Right atrium auricular region (tissue), 2 donors: ENCODE measurements around the gene AKT1S1. TPM values are rescaled to one million over a fixed set of nuclear protein-coding genes. Genes with fewer than 3 reads are reported as not detected.

Experiments used
- DNase-seq: peaks from one replicate; pipeline ENCODE4 v3.0.0-alpha.2; 2019; ENCODE audit warnings: low spot score
- H3K27ac ChIP-seq, 2 donors: fragments of 200-600 bp; sonication (generic); 1 replicate in 1 of 2; 2 replicates in 1 of 2; pipeline ENCODE4 v1.5.1; 2016 to 2019
- H3K27me3 ChIP-seq, 2 donors: fragments of 200-600 bp; sonication (generic); one replicate each; pipeline versions ENCODE4 v1.5.1 to v1.6.0; 2017 to 2019
- H3K36me3 ChIP-seq: fragments of 200-600 bp; sonication (generic); one replicate; pipeline ENCODE4 v1.5.1; 2016
- H3K4me1 ChIP-seq, 2 donors: fragments of 200-600 bp; sonication (generic); one replicate each; pipeline versions ENCODE4 v1.5.1 to v1.6.0; 2017 to 2019
- H3K4me3 ChIP-seq, 2 donors: fragments of 200-600 bp; sonication (generic); 1 replicate in 1 of 2; 2 replicates in 1 of 2; pipeline ENCODE4 v1.5.1; 2017 to 2019; ENCODE audit warnings: mild to moderate bottlenecking in 1 of 2, moderate library complexity in 1 of 2
- H3K9me3 ChIP-seq, 2 donors: fragments of 200-600 bp; sonication (generic); one replicate each; pipeline ENCODE4 v1.5.1; 2019
- CTCF ChIP-seq, 2 donors: fragments of 200-600 bp; sonication (generic); IDR thresholded peaks; one replicate each; pipeline ENCODE4 v1.5.1; 2019; ENCODE audit warnings: antibody characterized with exemption in 2 of 2
- total RNA-seq, 2 donors: library from RNA; depleted of rRNA; stranded (reverse); fragments of >200 nt; gene quantifications; one replicate each; pipeline ENCODE4 v1.1.0, GENCODE V29; 2016

The AKT1S1 gene
- total RNA-seq, 2 donors from 2014 or later = 20.6 to 25.8 TPM

DNA sequence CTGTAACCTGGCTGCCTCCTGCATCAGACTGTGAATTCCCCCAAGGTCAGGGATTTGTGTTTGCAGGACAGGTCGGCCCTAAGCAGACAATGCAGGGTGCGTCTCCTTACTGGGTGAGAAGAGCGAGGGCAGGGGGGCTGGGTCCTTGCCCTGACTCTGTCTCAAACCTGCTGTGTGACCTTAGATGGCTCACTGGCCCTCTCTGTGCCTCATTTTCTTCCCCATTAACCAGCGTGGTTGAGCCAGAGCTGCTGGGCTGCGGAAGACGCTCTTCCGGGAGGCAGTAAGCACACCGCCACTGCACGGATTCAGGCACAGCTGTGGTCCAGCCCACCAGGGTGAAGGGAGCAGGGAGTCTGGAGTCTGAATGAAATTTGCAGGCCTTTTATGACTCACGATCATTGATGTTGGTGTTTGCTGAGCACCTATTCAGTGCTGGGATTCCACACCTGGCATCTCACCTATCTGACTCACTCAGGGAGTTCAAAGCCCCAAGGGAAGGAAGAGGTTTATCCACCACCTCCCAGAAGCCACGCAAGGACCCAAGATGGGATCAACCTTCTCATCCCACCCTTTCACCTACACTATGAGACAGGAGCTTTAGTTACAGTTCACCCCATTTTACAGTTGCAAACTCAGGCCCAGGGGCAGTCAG lies 2.5 kb downstream of the AKT1S1 start:
- no peak overlapping the region for H3K27ac ChIP-seq
- H3K4me1 ChIP-seq = peaks cover 0 to 40% of the 10 kb centered on the region in 2 donors
- no peak for TF ChIP-seq CTCF (IDR thresholded peaks at IDR 0.05)
- DNase-seq = no peak
- no peak overlapping the region for H3K4me3 ChIP-seq
- H3K36me3 ChIP-seq = peaks cover 8% of the 10 kb centered on the region
- no peaks in the 10 kb centered on the region for H3K27me3 ChIP-seq
- no peaks in the 10 kb centered on the region for H3K9me3 ChIP-seq

DNA sequence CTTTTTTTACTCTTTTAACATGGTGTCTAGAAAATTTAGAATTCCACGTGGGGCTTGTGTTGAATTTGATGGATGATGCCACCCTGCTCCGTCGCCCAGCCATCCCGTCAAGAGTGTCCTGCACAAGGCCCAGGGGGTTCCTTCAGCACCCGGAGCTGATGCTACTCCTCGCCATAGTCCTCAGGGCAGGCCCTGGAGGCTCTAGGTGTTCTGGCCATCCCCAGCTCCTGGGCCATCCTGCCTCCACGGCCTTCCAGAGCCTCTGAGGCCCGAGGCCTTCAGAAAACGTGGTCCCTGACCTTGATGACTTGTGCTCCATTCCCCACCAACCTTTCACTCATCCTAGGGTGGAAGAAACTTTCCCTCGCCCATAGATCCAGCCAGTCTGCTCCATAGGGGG lies 3.3 kb downstream of the AKT1S1 start:
- H3K27ac ChIP-seq = no peak overlapping the region
- H3K27me3 ChIP-seq = no peaks in the 10 kb centered on the region
- TF ChIP-seq CTCF (IDR thresholded peaks at IDR 0.05) = no peak
- no peak for DNase-seq
- H3K4me1 ChIP-seq = peaks cover 0 to 39% of the 10 kb centered on the region in 2 donors
- H3K36me3 ChIP-seq = peaks cover 8% of the 10 kb centered on the region
- H3K9me3 ChIP-seq = no peaks in the 10 kb centered on the region
- H3K4me3 ChIP-seq = no peak overlapping the region

GRCh38 chr19:49873129-49873521 lies 4.0 kb downstream of the AKT1S1 start:
- peaks cover 8% of the 10 kb centered on the region for H3K36me3 ChIP-seq
- DNase-seq = no peak

DNA sequence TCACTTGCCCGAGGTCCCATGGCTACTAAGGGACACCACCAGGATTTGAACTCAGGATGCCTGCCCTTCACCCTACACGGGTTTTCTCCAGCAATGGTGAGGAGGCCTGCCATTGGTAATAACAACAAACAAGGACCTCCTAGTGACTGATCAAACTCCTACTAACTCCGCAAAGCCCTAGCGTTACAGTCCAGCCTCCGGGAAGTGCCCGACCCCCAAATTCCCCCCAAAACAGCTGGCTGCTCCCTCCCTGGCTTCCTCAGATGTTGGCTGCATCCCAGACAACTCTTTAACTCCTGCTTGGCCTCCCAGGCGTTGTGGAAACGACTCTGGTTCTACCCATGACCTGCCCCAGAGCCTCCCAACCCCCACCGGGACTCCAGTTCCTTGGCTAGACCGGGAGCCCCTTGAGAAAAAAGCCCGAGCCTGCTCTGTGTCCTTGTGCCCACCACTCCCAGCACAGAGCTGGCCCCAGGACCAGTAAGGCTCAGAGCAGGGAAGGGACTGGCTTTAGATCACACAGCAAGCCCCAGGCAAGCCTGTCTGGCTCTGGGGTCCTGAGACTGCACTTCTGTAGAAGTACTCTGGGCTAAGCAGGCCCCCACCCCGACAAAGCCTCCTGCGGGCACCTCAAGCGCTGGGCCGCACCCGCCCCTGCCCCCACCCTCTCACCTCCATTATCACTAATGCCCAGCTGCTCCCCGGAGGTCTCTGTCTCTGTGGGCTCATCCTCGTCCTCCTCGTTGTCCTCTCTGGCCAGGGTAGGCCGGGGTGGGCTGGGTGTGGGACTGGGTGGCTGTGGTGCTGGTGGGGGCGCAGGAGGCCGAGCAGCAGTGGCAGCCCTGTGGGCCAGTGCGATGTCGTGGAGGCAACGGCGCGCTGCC lies 4.7 kb downstream of the AKT1S1 start:
- no peak for DNase-seq
- no peak overlapping the region for H3K27ac ChIP-seq
- H3K4me1 ChIP-seq = peaks cover 0 to 43% of the 10 kb centered on the region in 2 donors
- H3K9me3 ChIP-seq = no peaks in the 10 kb centered on the region
- H3K27me3 ChIP-seq = no peaks in the 10 kb centered on the region
- peaks cover 8% of the 10 kb centered on the region for H3K36me3 ChIP-seq
- no peak for TF ChIP-seq CTCF (IDR thresholded peaks at IDR 0.05)
- no peak overlapping the region for H3K4me3 ChIP-seq

More at GRCh38 chr19:49873129-49873521, 4.0 kb downstream of the AKT1S1 start:
- H3K4me1 ChIP-seq = peaks cover 0 to 39% of the 10 kb centered on the region in 2 donors
- no peak for TF ChIP-seq CTCF (IDR thresholded peaks at IDR 0.05)
- no peaks in the 10 kb centered on the region for H3K27me3 ChIP-seq
- no peak overlapping the region for H3K27ac ChIP-seq
- no peak overlapping the region for H3K4me3 ChIP-seq
- no peaks in the 10 kb centered on the region for H3K9me3 ChIP-seq

- Histone ChIP-seq H3K4me3 (no peak overlapping the region), H3K27me3 (no peaks in the 10 kb centered on the region), H3K9me3 (no peaks in the 10 kb centered on the region), H3K4me1 (peaks cover 0 to 48% of the 10 kb centered on the region in 2 donors), H3K27ac (no peak overlapping the region), H3K36me3 (peaks cover 8% of the 10 kb centered on the region)
- TF ChIP-seq CTCF (IDR thresholded peaks at IDR 0.05) = no peak
- no peak for DNase-seq
Measured at GRCh38 chr19:49871349-49871985, 5.7 kb downstream of the AKT1S1 start.
